ENCODE measurements around the gene DMWD. TPM values are rescaled to one million over a fixed set of nuclear protein-coding genes. Genes with fewer than 3 reads are reported as not detected.
"Not testable (repeated sequence)": the region's sequence is repeated elsewhere in the genome, so short reads cannot be mapped to it uniquely, and the experiment has no call there.

Gene DMWD
- total RNA-seq, 1 donor from 2014 or later = 19.4 TPM

DNA sequence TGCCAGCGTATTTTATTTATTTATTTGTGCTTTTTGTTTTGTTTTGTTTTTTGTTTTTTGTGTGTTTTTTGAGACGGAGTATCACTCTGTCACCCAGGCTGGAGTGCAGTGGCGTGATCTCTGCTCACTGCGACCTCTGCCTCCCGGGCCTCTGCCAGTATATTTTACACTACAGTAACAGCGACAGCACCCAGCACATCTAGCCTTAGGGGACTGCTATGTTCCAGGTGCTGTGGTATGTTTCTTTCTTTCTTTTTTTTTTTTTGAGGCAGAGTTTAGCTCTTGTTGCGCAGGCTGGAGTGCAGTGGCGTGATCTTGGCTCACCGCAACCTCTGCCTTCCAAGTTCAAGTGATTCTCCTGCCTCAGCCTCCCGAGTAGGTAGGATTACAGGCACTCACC lies 41.2 kb downstream of the DMWD start:
- not testable (repeated sequence) for DNase-seq (ENCODE audit: low read depth in 2 of 2)

DNA sequence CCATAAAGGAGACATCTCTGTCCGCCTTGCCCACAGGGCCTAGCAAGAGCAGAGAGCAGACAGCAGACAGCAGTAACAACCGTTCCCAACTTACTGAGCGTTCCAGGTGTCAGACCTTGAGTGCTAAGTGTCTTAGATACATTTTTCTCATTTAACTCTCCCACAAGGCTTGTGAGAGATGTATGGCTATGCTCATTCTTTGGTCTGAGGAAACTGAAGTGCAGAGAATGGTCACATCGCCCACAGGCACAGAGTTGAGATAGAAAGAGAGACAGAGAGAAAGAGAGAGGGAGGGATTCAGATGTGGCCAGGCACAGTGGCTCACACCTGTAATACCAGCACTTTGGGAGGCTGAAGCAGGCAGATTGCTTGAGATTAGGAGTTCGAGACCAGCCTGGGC lies 45.1 kb downstream of the DMWD start:
- no peak for DNase-seq (ENCODE audit: low read depth in 2 of 2)

DNA sequence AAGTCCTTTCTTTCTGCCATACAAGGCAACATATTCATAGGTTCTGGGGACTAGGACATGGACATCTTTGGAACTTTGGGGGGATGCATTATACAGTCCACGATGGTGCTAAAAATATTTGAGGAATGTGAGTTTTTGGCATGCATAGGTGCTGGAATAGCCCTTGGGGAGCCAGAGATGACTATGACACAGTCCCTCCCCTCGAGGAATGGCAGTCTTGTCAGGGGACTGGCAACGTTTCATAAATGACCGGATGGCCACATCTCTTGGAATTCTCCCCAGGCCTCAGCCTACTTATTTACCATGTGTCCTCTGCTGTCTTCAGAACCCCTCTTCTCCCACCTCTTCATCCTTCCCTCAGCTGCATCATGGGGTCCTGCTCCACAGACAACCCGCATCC lies 45.8 kb downstream of the DMWD start:
- no peak for DNase-seq (ENCODE audit: low read depth in 2 of 2)

DNA sequence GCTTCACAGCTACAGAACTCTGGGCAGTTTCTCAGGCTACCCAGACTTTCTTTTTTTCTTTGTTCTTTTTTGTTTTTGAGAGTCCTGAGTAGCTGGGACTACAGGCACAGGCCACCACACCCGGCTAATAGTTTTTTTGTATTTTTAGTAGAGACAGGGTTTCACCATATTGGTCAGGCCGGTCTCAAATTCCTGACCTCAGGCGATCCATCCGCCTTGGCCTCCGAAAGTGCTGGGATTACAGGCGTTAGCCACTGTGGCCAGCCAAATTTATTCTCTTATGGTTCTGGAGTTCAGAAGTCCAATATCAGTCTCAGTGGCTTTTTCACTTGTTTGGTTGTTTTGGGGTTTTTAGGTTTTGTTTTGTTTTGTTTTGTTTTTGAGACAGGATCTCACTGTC lies 47.0 kb downstream of the DMWD start:
- DNase-seq (ENCODE audit: low read depth in 2 of 2) = no peak

DNA sequence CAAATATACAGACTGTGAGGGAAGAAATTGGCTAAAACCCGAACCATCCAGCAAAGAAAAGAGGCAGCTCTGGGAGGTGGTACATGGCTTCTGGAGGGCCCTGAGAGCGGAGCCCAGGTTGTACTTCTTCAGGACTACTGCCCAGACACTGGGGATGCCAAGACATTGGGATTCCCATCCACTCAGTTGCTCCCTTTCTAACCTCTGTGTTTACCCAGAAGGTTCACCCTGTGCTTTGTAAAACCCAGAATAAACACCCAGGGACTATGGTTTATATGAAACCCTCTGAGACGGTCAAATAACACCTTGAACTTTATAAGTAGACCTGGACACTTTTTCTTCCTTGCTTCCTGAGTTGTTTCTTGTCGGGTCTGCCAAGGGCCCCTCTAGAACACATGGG lies 49.7 kb downstream of the DMWD start:
- no peak for DNase-seq (ENCODE audit: low read depth in 2 of 2)

DNA sequence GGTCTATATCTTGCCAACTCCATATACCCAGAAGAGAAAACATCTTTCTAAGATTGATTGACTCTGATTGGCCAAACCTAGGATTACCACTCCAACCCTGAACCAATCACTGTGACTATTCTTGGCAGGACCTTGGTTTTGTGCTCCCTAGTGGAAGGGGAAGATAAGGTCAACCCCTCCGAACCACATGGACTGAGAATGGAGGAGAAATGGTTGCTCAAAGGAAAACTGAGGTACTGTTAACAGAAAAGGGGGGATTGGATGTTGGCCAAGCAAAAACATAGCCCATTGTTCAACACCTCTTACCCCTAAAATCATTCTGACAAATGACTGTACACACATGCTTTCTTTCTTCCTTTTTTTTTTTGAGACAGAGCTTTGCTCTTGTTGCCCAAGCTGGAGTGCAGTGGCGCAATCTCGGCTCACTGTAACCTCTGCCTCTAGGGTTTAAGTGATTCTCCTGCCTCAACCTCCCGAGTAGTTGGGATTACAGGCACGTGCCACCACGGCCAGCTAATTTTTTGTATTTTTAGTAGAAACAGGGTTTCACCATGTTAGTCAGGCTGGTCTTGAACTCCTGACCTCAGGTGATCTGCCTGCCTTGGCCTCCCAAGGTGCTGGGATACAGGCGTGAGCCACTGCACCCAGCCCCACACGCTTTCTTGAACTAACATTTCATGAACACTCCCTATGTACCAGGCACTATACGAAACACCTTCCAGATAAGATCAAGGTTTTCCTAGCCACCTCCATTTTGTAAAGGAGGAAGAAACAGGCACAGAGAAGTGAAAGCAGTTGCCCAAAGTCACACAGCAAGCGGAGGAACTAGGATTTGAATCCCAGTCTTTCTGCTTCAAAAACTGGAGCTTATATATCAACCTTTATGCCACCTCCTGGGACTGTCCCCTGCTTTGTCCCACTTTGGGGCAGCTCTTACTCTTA lies 52.9 kb downstream of the DMWD start:
- DNase-seq (ENCODE audit: low read depth in 2 of 2) = no peak

DNA sequence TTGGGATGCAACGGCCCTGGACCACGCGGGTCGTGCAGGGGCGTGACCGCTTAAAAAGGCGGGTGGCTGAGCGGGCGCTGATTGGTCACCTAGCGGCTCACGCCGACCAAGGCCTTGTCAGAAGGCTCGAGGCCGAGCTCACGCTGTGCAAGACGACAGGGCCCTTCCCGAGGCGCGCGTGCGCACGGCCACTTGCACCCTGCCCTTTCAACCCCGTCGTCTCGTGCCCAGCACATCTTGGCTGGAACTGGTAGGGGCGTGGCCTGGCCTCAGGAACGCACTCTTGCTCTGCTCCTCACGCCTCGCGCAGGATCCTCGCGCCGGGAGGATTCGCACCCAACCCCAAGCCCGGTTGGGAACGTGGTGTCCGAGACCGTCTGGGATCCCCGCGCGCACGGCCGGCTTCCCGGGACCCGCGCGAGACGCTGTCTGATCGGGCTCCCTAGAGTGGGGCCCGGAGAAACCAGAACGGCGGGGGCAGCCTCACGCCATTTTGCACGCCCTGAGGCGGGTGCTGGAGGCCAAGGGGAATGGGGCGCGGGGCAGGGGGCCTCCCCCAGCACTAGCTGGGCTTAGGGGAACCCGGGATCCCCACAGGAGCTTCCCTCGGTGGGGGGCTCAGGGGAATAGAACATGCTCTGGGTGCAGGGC lies 59.4 kb downstream of the DMWD start, which contains the start of gene MEIOSIN:
TSS of gene MEIOSIN (plus strand) at position 280 of the 651 bp plus-strand sequence. CDS start 1,938 bp downstream, outside the sequence.
- no peak for DNase-seq (ENCODE audit: low read depth in 2 of 2)

Other genes starting within 250 kb of the DMWD start
- 3.1 and 5.4 TPM in 2 replicates for gene OPA3, start 208.0 kb downstream of the DMWD start, total RNA-seq
- 1.1 and 1.6 TPM in 2 replicates for gene GPR4, start 190.6 kb downstream of the DMWD start, total RNA-seq
- 8.9 and 15.1 TPM in 2 replicates for gene EML2, start 153.4 kb downstream of the DMWD start, total RNA-seq
- under 0.01 TPM in 2 replicates for gene GIPR, start 124.6 kb downstream of the DMWD start, total RNA-seq
- 331 and 391 TPM in 2 replicates for gene SNRPD2, start 100.9 kb downstream of the DMWD start, total RNA-seq
- gene QPCTL, start 100.2 kb downstream of the DMWD start, total RNA-seq = 5.9 and 7.7 TPM in 2 replicates
- gene FBXO46, start 61.9 kb downstream of the DMWD start, total RNA-seq = 3.5 and 4.4 TPM in 2 replicates
- not detected in 2 replicates for gene MEIOSIN, start 59.4 kb downstream of the DMWD start, total RNA-seq
- gene SIX5, start 23.6 kb downstream of the DMWD start, total RNA-seq = 3.3 and 5.0 TPM in 2 replicates
- gene DMPK, start 10.4 kb downstream of the DMWD start, total RNA-seq = 4.4 and 7.7 TPM in 2 replicates
- under 0.01 TPM in 2 replicates for gene RSPH6A, start 22.5 kb upstream of the DMWD start, total RNA-seq
- gene SYMPK, start 70.3 kb upstream of the DMWD start, total RNA-seq = 18.1 and 21.4 TPM in 2 replicates
- gene FOXA3, start 71.5 kb upstream of the DMWD start, total RNA-seq = under 0.01 TPM in 2 replicates
- 13.1 and 20.0 TPM in 2 replicates for gene IRF2BP1, start 93.3 kb upstream of the DMWD start, total RNA-seq
- gene MYPOP, start 109.8 kb upstream of the DMWD start, total RNA-seq = 0.87 and 1.2 TPM in 2 replicates
- gene NANOS2, start 121.9 kb upstream of the DMWD start, total RNA-seq = not detected in 2 replicates
- gene NOVA2, start 181.0 kb upstream of the DMWD start, total RNA-seq = 3.7 and 6.2 TPM in 2 replicates
- gene CCDC61, start 202.6 kb upstream of the DMWD start, total RNA-seq = 3.3 and 6.0 TPM in 2 replicates
- not detected in 2 replicates for gene PGLYRP1, start 230.2 kb upstream of the DMWD start, total RNA-seq
- not detected in 2 replicates for gene IGFL4, start 248.2 kb upstream of the DMWD start, total RNA-seq